Measurements from ENCODE around the gene CEP131. TPM values are rescaled to one million over a fixed set of nuclear protein-coding genes. Genes with fewer than 3 reads are reported as not detected.

Gene CEP131
- total RNA-seq, 1 experiment from 2014 or later: 5.1 TPM

DNA sequence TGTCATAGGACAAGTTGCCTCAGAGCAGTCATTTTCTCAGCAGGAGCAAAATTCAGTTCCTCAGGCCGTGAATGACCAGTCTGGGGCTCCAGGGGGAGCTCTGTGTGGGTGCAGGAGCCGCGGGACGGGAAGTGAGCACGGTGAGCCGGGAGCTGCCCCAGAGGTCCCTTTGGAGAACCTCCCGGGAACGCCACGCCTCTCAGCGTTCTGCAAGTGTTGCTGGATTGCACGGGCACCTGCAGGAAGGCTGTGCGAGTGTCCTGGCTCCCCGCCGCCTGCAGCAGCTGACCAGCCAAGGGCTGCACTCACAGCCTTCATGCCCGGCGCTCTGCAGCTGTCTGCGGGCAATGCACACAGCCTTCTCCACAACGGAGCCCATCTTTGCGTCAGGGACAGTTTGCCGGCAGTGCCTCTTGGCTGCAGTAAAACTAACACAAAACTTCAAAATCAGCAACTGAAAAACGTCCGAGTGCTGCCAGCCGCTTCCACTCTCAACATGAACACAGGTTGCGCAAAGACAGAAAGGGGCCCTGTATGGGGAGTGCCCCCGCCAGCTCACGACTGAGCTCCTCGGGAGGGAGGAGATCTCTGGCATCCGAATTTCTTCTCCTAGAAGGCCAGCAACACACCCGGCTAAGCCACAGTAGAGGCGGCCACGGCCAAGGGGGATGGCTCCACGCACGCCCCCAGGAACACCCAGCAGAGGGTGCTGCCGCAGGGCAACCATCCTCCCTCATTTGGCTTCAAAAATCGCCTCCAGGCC is 32.4 kb upstream of the CEP131 start:
- no peaks in the 10 kb centered on the region for H3K27me3 ChIP-seq (ENCODE audit: low read length)
- H3K79me2 ChIP-seq (ENCODE audit: low read length): no peaks in the 10 kb centered on the region
- H3K4me2 ChIP-seq (ENCODE audit: low read depth, low read length, poor library complexity, severe bottlenecking): no peak overlapping the region
- no peaks in the 10 kb centered on the region for H3K9me2 ChIP-seq (replicated peaks; ENCODE audit: insufficient read depth, low read length)
- H2AFZ ChIP-seq (ENCODE audit: low read length): no peak overlapping the region
- H3K27ac ChIP-seq (ENCODE audit: low read length): no peak overlapping the region
- no peaks in the 10 kb centered on the region for H3K9me3 ChIP-seq (ENCODE audit: low read length)
- DNase-seq: no peak
- peaks cover 9% of the 10 kb centered on the region; the same call in 1 of the 2 replicates for H3K36me3 ChIP-seq (ENCODE audit: insufficient read depth, low read length)
- H4K20me1 ChIP-seq (ENCODE audit: insufficient read depth, low read depth, low read length): peaks cover 21% of the 10 kb centered on the region; the same call in 1 of the 2 replicates
- no peak overlapping the region for H3K9ac ChIP-seq (ENCODE audit: low read length)
- H3K4me3 ChIP-seq (ENCODE audit: low read length): no peak overlapping the region
- H3K4me1 ChIP-seq (ENCODE audit: low read length): peaks cover 31% of the 10 kb centered on the region

- no peaks in the 10 kb centered on the region for H3K27me3 ChIP-seq (ENCODE audit: low read length)
- H3K4me1 ChIP-seq (ENCODE audit: low read length): peaks cover 31% of the 10 kb centered on the region
- no peak overlapping the region for H3K9ac ChIP-seq (ENCODE audit: low read length)
- no peaks in the 10 kb centered on the region for H3K79me2 ChIP-seq (ENCODE audit: low read length)
- H3K4me3 ChIP-seq (ENCODE audit: low read length): no peak overlapping the region
- H3K9me3 ChIP-seq (ENCODE audit: low read length): no peaks in the 10 kb centered on the region
- H3K36me3 ChIP-seq (ENCODE audit: insufficient read depth, low read length): peaks cover 15% of the 10 kb centered on the region; the same call in 1 of the 2 replicates
- no peak overlapping the region for H2AFZ ChIP-seq (ENCODE audit: low read length)
- no peaks in the 10 kb centered on the region for H3K9me2 ChIP-seq (replicated peaks; ENCODE audit: insufficient read depth, low read length)
- H3K27ac ChIP-seq (ENCODE audit: low read length): 0 out of 2 replicates have a peak overlapping the region, but pooled peaks have one; percentile 85
- peaks cover 21% of the 10 kb centered on the region; the same call in 1 of the 2 replicates for H4K20me1 ChIP-seq (ENCODE audit: insufficient read depth, low read depth, low read length)
- peak; percentile 64 for DNase-seq
- no peak overlapping the region for H3K4me2 ChIP-seq (ENCODE audit: low read depth, low read length, poor library complexity, severe bottlenecking)
Measured at GRCh38 chr17:81253358-81254131, 30.8 kb upstream of the CEP131 start.

DNA sequence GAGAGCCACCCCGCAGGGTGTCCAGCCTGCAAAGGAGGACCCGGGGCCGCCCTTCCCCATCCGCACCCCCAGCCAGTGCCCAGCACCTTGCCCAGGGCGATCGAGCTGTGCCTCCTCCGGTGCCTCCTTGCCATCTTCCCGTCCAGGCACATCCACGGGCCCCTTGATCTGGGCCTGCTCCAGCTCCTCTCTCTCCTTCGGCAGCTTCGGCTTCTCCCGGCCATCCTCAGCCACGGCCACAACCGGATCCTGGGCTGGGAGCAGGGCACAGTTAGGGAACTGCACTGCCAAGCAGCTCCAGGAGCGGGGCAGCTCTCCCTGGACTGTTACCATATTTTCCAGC is 30.2 kb upstream of the CEP131 start:
- no peaks in the 10 kb centered on the region for H3K27me3 ChIP-seq (ENCODE audit: low read length)
- no peaks in the 10 kb centered on the region for H3K9me2 ChIP-seq (replicated peaks; ENCODE audit: insufficient read depth, low read length)
- no peak for DNase-seq
- no peaks in the 10 kb centered on the region for H3K9me3 ChIP-seq (ENCODE audit: low read length)
- peaks cover 15% of the 10 kb centered on the region; the same call in 1 of the 2 replicates for H3K36me3 ChIP-seq (ENCODE audit: insufficient read depth, low read length)
- peak overlapping the region; percentile 85; the same call in 1 of the 2 replicates for H3K27ac ChIP-seq (ENCODE audit: low read length)
- H3K79me2 ChIP-seq (ENCODE audit: low read length): no peaks in the 10 kb centered on the region
- peaks cover 21% of the 10 kb centered on the region; the same call in 1 of the 2 replicates for H4K20me1 ChIP-seq (ENCODE audit: insufficient read depth, low read depth, low read length)
- no peak overlapping the region for H3K9ac ChIP-seq (ENCODE audit: low read length)
- no peak overlapping the region for H3K4me3 ChIP-seq (ENCODE audit: low read length)
- peaks cover 31% of the 10 kb centered on the region for H3K4me1 ChIP-seq (ENCODE audit: low read length)
- H2AFZ ChIP-seq (ENCODE audit: low read length): no peak overlapping the region
- H3K4me2 ChIP-seq (ENCODE audit: low read depth, low read length, poor library complexity, severe bottlenecking): peak overlapping the region; percentile 77

GRCh38 chr17:81252326-81252986 is 29.7 kb upstream of the CEP131 start:
- Histone ChIP-seq H3K27me3 (ENCODE audit: low read length) (no peaks in the 10 kb centered on the region), H3K79me2 (ENCODE audit: low read length) (no peaks in the 10 kb centered on the region), H4K20me1 (ENCODE audit: insufficient read depth, low read depth, low read length) (peaks cover 21% of the 10 kb centered on the region; the same call in 1 of the 2 replicates), H3K4me2 (ENCODE audit: low read depth, low read length, poor library complexity, severe bottlenecking) (peak overlapping the region; percentile 77), H3K4me3 (ENCODE audit: low read length) (no peak overlapping the region; the same call in 1 of the 2 replicates), H3K9me3 (ENCODE audit: low read length) (no peaks in the 10 kb centered on the region), H3K4me1 (ENCODE audit: low read length) (peaks cover 31% of the 10 kb centered on the region), H2AFZ (ENCODE audit: low read length) (no peak overlapping the region), H3K27ac (ENCODE audit: low read length) (peak overlapping the region; percentile 85), H3K9ac (ENCODE audit: low read length) (peak overlapping the region; percentile 40), H3K36me3 (ENCODE audit: insufficient read depth, low read length) (peaks cover 15% of the 10 kb centered on the region; the same call in 1 of the 2 replicates), H3K9me2 (replicated peaks; ENCODE audit: insufficient read depth, low read length) (no peaks in the 10 kb centered on the region)
- DNase-seq: no peak

DNA sequence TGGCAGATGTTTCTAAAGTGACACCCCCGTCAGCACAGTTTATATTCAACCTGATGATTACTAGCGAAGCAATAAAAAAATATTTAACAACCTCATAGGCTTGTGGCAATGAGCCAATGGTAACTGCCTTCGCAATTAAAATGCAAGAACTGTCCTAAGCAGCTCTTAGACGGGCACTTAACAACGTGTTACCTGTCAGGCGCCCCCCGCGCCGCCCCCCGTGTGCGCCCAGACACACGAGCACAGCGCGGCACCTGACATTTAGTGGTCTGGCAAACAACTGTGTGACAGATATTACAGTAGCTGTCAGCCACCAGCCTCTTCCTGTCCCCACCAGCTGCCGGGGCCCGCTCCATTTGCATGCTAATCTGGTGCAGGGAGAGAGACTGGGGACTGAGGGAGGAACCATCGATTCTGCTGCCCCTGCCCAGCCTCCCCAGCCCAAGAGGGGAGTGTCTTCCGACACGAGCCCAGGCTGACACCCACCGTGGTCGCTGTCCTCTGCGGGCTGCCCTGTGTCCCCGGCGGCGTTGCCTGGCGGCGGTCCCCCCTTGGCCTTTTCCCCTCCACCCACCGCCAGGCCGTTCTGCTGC is 29.0 kb upstream of the CEP131 start:
- Histone ChIP-seq H3K79me2 (ENCODE audit: low read length) (no peaks in the 10 kb centered on the region), H2AFZ (ENCODE audit: low read length) (no peak overlapping the region), H3K9me3 (ENCODE audit: low read length) (no peaks in the 10 kb centered on the region), H3K4me2 (ENCODE audit: low read depth, low read length, poor library complexity, severe bottlenecking) (peak overlapping the region; percentile 77), H3K27me3 (ENCODE audit: low read length) (no peaks in the 10 kb centered on the region), H3K36me3 (ENCODE audit: insufficient read depth, low read length) (peaks cover 15% of the 10 kb centered on the region; the same call in 1 of the 2 replicates), H3K9me2 (replicated peaks; ENCODE audit: insufficient read depth, low read length) (no peaks in the 10 kb centered on the region), H4K20me1 (ENCODE audit: insufficient read depth, low read depth, low read length) (peaks cover 21% of the 10 kb centered on the region; the same call in 1 of the 2 replicates), H3K4me3 (ENCODE audit: low read length) (peak overlapping the region; percentile 43; the same call in 1 of the 2 replicates), H3K27ac (ENCODE audit: low read length) (peak overlapping the region; percentile 85), H3K4me1 (ENCODE audit: low read length) (peaks cover 31% of the 10 kb centered on the region), H3K9ac (ENCODE audit: low read length) (peak overlapping the region; percentile 53)
- peak; percentile 91 for DNase-seq

DNA sequence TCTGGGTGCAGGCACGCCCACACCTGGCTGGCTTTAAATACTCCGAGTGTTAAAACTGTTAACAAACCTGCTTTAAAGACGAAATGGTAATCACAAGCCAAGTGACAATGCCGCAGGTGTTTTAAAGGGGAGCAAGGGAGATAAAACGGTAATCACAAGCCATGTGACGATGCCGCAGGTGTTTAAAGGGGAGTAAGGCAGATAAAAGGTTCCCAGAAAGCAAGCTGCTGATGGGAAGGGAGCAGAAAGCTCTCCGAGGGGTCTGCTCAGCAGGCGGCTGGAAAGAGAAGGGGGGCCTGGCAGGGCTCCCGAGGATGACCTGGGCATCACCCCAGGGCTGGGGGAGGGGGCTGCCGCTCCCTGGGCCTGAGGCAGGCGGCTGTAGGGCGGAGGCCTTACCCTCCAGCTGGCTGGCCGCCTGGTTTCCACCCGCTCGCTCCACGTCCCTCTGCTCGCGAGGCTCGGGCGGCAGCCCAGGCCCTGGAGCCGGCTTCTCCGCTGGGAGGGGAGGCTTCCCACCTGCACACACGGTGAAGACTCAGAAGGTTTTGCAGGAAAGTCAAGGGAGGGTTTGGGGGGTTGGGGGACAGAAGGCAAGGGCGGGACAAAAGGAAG is 28.4 kb upstream of the CEP131 start:
- no peak overlapping the region for H2AFZ ChIP-seq (ENCODE audit: low read length)
- H3K27me3 ChIP-seq (ENCODE audit: low read length): no peaks in the 10 kb centered on the region
- no peaks in the 10 kb centered on the region for H3K9me2 ChIP-seq (replicated peaks; ENCODE audit: insufficient read depth, low read length)
- H3K79me2 ChIP-seq (ENCODE audit: low read length): no peaks in the 10 kb centered on the region
- peak overlapping the region; percentile 43; the same call in 1 of the 2 replicates for H3K4me3 ChIP-seq (ENCODE audit: low read length)
- H4K20me1 ChIP-seq (ENCODE audit: insufficient read depth, low read depth, low read length): peaks cover 21% of the 10 kb centered on the region; the same call in 1 of the 2 replicates
- H3K4me2 ChIP-seq (ENCODE audit: low read depth, low read length, poor library complexity, severe bottlenecking): peak overlapping the region; percentile 77
- peak overlapping the region; percentile 85 for H3K27ac ChIP-seq (ENCODE audit: low read length)
- H3K9me3 ChIP-seq (ENCODE audit: low read length): no peaks in the 10 kb centered on the region
- peaks cover 31% of the 10 kb centered on the region for H3K4me1 ChIP-seq (ENCODE audit: low read length)
- DNase-seq: peak; percentile 73
- peaks cover 15% of the 10 kb centered on the region; the same call in 1 of the 2 replicates for H3K36me3 ChIP-seq (ENCODE audit: insufficient read depth, low read length)
- H3K9ac ChIP-seq (ENCODE audit: low read length): peak overlapping the region; percentile 53

DNA sequence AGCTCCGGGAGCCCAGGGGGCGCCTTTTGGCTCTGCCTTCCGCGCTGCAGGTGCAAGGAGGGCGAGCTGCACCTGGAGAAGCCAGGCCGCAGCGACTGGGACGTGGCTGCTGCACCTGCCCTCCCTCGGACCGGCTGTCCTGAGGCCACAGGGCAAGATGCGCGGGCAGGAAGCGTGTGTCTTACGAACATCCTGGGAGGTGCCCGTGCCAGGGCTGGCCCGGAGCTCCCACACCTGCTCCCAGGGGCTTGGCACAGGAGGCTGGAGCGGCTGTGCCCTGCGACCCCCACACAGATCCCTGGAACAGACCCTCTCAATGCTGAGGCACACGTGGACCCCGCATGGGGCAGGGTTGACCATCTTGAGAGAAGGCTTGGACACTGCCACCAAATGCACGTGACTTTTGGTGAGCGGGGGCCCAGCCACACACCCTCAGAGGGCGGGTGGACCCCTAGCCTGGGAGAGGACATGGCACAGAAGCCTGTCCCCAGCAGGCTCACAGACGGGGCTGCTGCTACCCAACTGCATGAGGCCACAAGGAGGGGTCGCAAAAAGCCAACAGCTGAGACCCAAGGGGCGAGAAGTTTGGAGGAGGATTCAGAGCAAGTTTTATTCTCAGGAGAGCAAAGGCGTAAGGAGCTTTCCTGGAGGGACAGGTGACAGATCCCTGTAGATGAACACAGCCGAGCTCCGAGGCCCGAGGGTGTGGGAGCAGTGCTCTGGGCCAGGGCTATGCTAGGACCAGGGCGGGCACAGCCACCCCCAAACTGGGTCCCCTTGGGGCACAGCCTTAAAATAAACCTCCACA is 27.7 kb upstream of the CEP131 start:
- no peaks in the 10 kb centered on the region for H3K27me3 ChIP-seq (ENCODE audit: low read length)
- no peaks in the 10 kb centered on the region for H3K9me3 ChIP-seq (ENCODE audit: low read length)
- H3K36me3 ChIP-seq (ENCODE audit: insufficient read depth, low read length): peaks cover 15% of the 10 kb centered on the region; the same call in 1 of the 2 replicates
- H3K4me2 ChIP-seq (ENCODE audit: low read depth, low read length, poor library complexity, severe bottlenecking): peak overlapping the region; percentile 77
- H3K4me3 ChIP-seq (ENCODE audit: low read length): peak overlapping the region; percentile 43; the same call in 1 of the 2 replicates
- H3K9me2 ChIP-seq (replicated peaks; ENCODE audit: insufficient read depth, low read length): no peaks in the 10 kb centered on the region
- H4K20me1 ChIP-seq (ENCODE audit: insufficient read depth, low read depth, low read length): peaks cover 21% of the 10 kb centered on the region; the same call in 1 of the 2 replicates
- H3K27ac ChIP-seq (ENCODE audit: low read length): peak overlapping the region; percentile 85
- peak overlapping the region; percentile 53; the same call in 1 of the 2 replicates for H3K9ac ChIP-seq (ENCODE audit: low read length)
- H3K79me2 ChIP-seq (ENCODE audit: low read length): no peaks in the 10 kb centered on the region
- peaks cover 31% of the 10 kb centered on the region for H3K4me1 ChIP-seq (ENCODE audit: low read length)
- no peak for DNase-seq
- no peak overlapping the region for H2AFZ ChIP-seq (ENCODE audit: low read length)
